Right atrium auricular region (tissue), 2 donors: ENCODE data around the gene SYNPO2. TPM values are rescaled to one million over a fixed set of nuclear protein-coding genes. Genes with fewer than 3 reads are reported as not detected.
A peak's percentile ranks its signal among the peaks of the same experiment; 100 is the strongest.

Source experiments
- DNase-seq: peaks from one replicate; pipeline ENCODE4 v3.0.0-alpha.2; 2019; ENCODE audit warnings: low spot score
- H3K27ac ChIP-seq, 2 donors: fragments of 200-600 bp; sonication (generic); 1 replicate in 1 of 2; 2 replicates in 1 of 2; pipeline ENCODE4 v1.5.1; 2016 to 2019
- H3K27me3 ChIP-seq, 2 donors: fragments of 200-600 bp; sonication (generic); one replicate each; pipeline versions ENCODE4 v1.5.1 to v1.6.0; 2017 to 2019
- H3K36me3 ChIP-seq: fragments of 200-600 bp; sonication (generic); one replicate; pipeline ENCODE4 v1.5.1; 2016
- H3K4me1 ChIP-seq, 2 donors: fragments of 200-600 bp; sonication (generic); one replicate each; pipeline versions ENCODE4 v1.5.1 to v1.6.0; 2017 to 2019
- H3K4me3 ChIP-seq, 2 donors: fragments of 200-600 bp; sonication (generic); 1 replicate in 1 of 2; 2 replicates in 1 of 2; pipeline ENCODE4 v1.5.1; 2017 to 2019; ENCODE audit warnings: mild to moderate bottlenecking in 1 of 2, moderate library complexity in 1 of 2
- H3K9me3 ChIP-seq, 2 donors: fragments of 200-600 bp; sonication (generic); one replicate each; pipeline ENCODE4 v1.5.1; 2019
- total RNA-seq, 2 donors: library from RNA; depleted of rRNA; stranded (reverse); fragments of >200 nt; gene quantifications; one replicate each; pipeline ENCODE4 v1.1.0, GENCODE V29; 2016
- TF ChIP-seq, protein P1 (sequence below), 2 donors: fragments of 200-600 bp; sonication (generic); IDR thresholded peaks; one replicate each; pipeline ENCODE4 v1.5.1; 2019; ENCODE audit warnings: antibody characterized with exemption in 2 of 2

The SYNPO2 gene
- total RNA-seq, 2 donors from 2014 or later: 85.3 to 152 TPM

DNA sequence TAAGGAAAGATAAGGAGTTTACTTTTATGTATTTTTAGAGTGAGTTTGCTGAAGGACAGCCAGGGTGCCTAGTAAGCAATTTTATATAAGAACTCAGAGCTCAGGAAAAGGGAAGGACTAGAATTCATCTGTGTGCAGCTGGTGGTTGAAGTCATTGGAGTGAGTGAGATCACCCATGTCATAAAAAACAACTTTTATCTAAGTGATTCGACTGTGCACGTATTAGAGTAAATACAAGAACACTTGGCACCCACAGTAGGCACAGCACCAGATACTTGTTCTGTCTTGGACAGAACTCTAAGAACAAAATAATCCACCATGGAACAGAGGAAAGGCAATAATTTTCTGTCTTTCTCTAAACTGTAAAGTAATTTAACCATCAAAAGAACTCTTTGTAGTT is 31.6 kb downstream of the SYNPO2 start:
- TF ChIP-seq, protein P1, sequence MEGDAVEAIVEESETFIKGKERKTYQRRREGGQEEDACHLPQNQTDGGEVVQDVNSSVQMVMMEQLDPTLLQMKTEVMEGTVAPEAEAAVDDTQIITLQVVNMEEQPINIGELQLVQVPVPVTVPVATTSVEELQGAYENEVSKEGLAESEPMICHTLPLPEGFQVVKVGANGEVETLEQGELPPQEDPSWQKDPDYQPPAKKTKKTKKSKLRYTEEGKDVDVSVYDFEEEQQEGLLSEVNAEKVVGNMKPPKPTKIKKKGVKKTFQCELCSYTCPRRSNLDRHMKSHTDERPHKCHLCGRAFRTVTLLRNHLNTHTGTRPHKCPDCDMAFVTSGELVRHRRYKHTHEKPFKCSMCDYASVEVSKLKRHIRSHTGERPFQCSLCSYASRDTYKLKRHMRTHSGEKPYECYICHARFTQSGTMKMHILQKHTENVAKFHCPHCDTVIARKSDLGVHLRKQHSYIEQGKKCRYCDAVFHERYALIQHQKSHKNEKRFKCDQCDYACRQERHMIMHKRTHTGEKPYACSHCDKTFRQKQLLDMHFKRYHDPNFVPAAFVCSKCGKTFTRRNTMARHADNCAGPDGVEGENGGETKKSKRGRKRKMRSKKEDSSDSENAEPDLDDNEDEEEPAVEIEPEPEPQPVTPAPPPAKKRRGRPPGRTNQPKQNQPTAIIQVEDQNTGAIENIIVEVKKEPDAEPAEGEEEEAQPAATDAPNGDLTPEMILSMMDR (IDR thresholded peaks at IDR 0.05): no peak
- no peaks in the 10 kb centered on the region for H3K36me3 ChIP-seq
- H3K4me3 ChIP-seq: no peak overlapping the region
- H3K9me3 ChIP-seq: no peaks in the 10 kb centered on the region
- H3K27me3 ChIP-seq: no peaks in the 10 kb centered on the region
- peak overlapping the region; percentile 59 to 77 for H3K27ac ChIP-seq
- no peak for DNase-seq
- peaks cover 0 to 63% of the 10 kb centered on the region in 2 donors for H3K4me1 ChIP-seq

GRCh38 chr4:118921786-118922185 is 33.1 kb downstream of the SYNPO2 start:
- H3K4me3 ChIP-seq: no peak overlapping the region
- no peak for DNase-seq
- TF ChIP-seq, protein P1 (IDR thresholded peaks at IDR 0.05): no peak
- H3K36me3 ChIP-seq: no peaks in the 10 kb centered on the region
- H3K27me3 ChIP-seq: no peaks in the 10 kb centered on the region
- H3K27ac ChIP-seq: peak overlapping the region in 1 of 2 donors; percentile 77
- no peaks in the 10 kb centered on the region for H3K9me3 ChIP-seq
- peaks cover 0 to 66% of the 10 kb centered on the region in 2 donors for H3K4me1 ChIP-seq

GRCh38 chr4:118923891-118924290 is 35.2 kb downstream of the SYNPO2 start:
- Histone ChIP-seq H3K4me1 (peaks cover 0 to 62% of the 10 kb centered on the region in 2 donors), H3K27ac (no peak overlapping the region)
- TF ChIP-seq, protein P1 (IDR thresholded peaks at IDR 0.05): no peak

GRCh38 chr4:118927974-118928373 is 39.3 kb downstream of the SYNPO2 start:
- Histone ChIP-seq H3K27ac (no peak overlapping the region), H3K4me1 (peaks cover 0 to 29% of the 10 kb centered on the region in 2 donors), H3K27me3 (no peaks in the 10 kb centered on the region), H3K4me3 (no peak overlapping the region), H3K36me3 (no peaks in the 10 kb centered on the region), H3K9me3 (no peaks in the 10 kb centered on the region)
- no peak for DNase-seq
- TF ChIP-seq, protein P1 (IDR thresholded peaks at IDR 0.05): no peak

More at GRCh38 chr4:118923891-118924290, 35.2 kb downstream of the SYNPO2 start:
- H3K4me3 ChIP-seq: no peak overlapping the region
- H3K27me3 ChIP-seq: no peaks in the 10 kb centered on the region
- H3K36me3 ChIP-seq: no peaks in the 10 kb centered on the region
- H3K9me3 ChIP-seq: no peaks in the 10 kb centered on the region
- DNase-seq: no peak

- H3K27me3 ChIP-seq: no peaks in the 10 kb centered on the region
- no peak overlapping the region for H3K27ac ChIP-seq
- H3K4me3 ChIP-seq: no peak overlapping the region
- TF ChIP-seq, protein P1 (IDR thresholded peaks at IDR 0.05): no peak
- DNase-seq: no peak
- peaks cover 0 to 20% of the 10 kb centered on the region in 2 donors for H3K4me1 ChIP-seq
- no peaks in the 10 kb centered on the region for H3K9me3 ChIP-seq
- H3K36me3 ChIP-seq: no peaks in the 10 kb centered on the region
Observed at GRCh38 chr4:118930255-118930654, 41.6 kb downstream of the SYNPO2 start.

DNA sequence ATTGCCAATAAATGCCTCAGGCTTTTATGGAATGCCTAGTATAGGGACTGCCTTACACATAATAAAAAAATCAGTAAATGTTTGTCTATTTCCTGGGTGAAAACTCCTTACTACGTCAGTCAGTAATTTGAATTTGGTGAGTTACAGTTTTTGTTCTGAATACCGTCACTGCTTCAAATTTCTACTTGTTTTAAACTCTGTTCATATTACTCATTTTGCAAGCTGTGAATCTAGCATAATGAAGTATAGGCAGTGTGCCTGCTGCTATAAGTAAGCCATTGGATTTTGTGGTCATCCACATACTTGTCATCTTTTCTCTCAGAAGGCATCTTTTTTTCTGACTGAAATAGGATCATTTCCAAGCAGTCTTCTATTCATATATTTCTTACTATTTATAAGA is 43.1 kb downstream of the SYNPO2 start:
- H3K4me1 ChIP-seq: peaks cover 0 to 15% of the 10 kb centered on the region in 2 donors
- DNase-seq: no peak
- H3K27me3 ChIP-seq: no peaks in the 10 kb centered on the region
- no peak overlapping the region for H3K27ac ChIP-seq
- no peak overlapping the region for H3K4me3 ChIP-seq
- H3K9me3 ChIP-seq: no peaks in the 10 kb centered on the region
- no peaks in the 10 kb centered on the region for H3K36me3 ChIP-seq
- TF ChIP-seq, protein P1 (IDR thresholded peaks at IDR 0.05): no peak
